Stimulated activated CD8-positive, alpha-beta memory T cell treated with anti-CD3 and anti-CD28 coated beads, Interleukin-7, amount 100 ng/mL, for 24 hours (primary cell): ENCODE measurements around the gene PROK1.
A peak's percentile ranks its signal among the peaks of the same experiment; 100 is the strongest.

Source experiments
- DNase-seq: peaks from one replicate; pipeline ENCODE4 v3.0.0-alpha.2; 2020; ENCODE audit warnings: low read depth

Gene PROK1

DNA sequence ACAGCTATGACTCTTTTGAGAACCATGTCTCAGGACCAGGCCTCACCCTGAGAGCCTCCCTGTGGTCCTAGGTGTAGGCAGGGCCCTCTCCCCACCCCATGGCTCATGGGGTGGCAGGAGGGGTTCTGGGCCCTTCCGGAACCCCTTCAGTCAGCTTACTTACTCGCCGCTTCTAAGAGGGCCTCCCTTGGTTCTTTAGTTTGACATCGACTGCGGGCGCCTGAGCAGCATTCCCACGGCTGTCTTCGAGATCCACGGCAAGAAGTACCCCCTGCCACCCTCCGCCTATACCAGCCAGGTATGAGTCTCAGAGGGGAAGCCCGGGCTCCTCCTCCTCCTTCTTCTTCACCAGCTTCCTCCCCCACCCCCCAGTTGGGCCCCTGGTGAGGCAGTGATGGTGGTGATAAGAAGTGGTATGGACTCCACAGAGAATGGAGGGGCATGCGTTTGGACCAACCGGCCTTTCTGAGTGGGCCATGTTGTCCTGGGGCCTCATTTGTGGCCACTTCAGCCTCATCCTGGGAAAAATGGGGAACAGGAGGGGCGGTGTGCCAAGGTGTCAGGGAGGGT lies 39.1 kb downstream of the PROK1 start:
- DNase-seq, result no peak

DNA sequence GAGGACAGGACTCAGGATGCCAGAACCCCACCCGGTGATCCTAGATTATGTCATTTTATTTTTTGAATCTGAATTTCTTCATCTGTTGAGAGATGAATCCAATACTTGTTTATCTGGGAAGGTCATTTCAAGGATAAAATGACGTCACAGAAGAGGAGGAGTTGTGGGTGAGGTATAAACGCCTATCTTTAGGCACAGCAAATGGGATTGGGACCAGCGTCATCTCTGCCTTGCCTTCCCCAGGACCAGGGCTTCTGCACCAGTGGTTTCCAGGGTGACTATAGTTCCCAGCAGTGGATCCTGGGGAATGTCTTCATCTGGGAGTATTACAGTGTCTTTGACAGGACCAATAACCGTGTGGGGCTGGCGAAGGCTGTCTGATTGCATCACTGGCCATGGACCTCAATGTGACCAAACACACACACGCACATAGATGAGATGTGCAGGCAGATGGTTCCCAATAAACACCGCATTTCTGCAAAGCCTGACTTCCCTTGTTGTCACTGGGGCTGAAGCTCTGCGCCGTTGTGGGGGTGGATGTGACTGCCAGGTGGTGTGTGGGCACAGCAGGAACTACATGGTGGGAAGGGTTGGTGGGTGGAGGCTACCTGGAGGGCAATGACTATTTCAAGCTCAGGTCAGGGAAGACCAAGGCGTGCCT lies 40.0 kb downstream of the PROK1 start:
- DNase-seq, result no peak

DNA sequence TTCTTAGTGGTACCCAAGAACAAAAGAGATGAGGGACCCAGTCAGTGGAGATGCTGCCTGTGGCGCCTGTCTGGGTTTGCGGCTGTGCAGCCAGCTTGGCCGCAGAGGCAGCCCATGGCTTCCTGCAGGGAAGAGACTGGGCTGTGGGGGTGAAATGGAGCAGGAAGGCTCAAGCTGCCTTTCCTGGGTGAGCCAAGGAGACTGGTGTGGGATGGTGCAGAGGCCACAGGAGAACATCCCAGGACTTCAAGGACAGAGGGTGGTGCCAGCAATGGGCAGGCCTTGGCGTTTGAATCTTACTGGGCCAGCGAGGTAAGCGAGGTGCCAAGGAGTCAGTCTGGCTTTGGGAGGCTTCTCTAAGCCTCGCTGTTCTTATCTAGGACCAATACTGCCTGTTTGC lies 41.6 kb downstream of the PROK1 start:
- DNase-seq, result no peak

DNA sequence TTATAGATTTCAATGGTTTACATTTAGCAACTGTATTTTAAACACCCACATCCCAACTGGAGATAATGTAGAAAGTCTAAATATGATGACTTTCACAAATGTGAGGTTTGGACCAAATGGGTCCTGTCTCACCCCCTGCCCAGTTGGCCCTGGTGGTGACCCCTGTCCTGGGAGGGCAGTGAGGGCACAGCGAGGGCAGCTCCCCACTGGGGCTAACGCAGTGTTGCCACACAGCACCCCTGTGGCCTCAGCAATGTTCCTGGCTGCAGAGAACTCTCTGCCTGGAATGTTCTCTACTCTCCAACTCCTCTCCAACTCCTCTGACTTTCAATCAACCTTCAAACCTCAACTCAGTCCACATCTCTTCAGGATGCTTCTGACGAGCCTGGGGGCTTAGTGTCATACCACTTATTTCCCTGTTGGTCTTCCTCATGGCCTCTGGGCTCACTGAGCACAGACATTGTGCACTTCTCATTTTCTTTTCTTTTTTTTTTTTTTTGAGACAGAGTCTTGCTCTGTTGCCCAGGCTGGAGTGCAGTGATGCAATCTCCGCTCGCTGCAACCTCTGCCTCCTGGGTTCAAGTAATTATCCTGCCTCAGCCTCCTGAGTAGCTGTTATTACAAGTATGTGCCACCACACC lies 42.2 kb downstream of the PROK1 start:
- DNase-seq, result no peak

DNA sequence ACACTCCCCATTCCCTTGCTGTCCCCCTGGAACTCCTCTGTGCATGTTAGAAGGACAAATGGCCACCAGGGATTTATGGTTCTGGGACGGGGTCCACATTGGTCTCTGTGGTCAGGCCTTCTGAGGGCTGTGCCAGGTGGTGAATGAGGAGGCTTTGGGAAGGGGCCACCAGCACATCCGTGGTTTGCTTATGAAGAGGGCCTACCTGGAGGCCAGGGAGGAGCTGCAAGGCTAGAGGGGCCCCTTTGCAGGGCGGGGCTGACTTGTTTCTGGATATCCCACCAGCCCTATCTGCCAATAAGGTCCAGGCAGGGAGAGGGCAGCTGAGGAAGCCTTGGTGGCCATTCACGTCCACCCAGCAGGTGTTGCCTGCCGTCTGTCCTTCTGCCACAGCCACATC lies 43.1 kb downstream of the PROK1 start:
- DNase-seq, result no peak

DNA sequence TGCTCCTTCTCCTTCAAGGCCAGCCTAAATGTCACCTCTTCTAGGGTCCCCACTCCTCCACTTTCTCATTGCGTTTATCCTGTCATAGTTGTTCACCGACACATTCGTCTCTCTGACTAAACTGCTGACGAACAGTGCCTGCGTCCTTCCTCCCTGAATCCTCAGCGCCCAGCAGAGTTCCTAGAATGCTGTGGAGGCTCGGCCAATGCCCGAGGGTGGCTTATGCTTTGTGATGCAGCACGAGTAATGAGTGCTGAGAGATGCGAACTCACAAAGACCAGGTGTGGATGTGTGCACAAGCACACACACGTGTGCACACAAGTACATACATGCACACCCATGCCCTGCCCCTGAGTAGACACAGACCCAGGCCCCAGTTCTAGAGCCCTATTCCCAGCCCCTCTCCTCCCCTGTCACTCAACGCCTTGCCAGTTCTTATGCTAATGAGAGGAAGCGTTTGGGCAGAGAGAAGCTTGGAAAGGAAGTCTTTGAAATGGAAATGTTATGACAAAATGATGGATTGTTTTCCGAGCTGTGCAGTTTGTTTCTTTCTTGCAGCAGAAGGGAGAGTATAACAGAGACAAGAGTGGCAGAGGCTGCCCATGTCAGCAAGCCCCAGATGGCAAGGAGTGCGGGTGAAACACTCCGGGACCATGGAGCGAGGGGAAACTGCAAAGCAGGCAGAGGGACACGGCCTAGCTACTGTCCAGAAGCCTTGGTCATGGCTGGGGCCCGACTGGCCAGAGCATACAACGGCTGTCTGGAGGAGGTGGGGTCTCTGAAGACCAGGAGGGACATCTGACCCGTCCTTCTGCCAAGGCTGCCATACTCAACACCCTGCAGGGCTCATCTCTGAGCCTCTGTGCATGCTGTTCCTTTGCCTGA lies 43.8 kb downstream of the PROK1 start:
- no peak for DNase-seq

DNA sequence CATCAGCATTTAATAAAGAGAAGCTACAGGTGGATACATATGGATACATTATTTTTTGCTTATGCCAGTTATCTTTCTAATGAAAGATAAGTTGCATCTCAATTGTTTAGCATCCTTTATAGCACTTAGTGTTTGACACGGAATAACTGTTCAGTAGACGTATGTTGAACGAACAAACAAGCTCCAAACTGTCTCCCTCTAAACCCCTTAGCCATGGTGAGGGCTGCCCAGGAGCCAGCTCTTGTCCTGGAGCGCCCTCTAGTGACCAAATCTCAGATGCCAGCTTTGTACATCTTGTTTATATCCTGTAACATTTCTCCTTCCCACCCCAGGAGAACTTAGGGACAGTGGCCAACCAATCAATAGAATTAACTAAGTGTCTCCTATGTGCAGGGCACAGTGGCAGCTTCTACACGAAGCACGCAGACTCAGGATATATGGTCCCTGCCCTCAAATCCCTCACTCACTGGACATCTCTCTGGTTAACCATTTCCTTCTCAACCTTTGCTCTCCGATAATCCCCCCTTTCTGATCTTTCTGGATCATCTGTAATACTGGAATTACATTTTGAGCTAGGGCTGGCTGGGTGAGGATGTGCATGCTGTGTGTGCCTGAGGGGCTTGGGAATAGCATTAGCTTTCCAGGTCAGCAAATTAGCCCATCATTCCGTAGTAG lies 45.1 kb downstream of the PROK1 start:
- peak; percentile 67 for DNase-seq

DNA sequence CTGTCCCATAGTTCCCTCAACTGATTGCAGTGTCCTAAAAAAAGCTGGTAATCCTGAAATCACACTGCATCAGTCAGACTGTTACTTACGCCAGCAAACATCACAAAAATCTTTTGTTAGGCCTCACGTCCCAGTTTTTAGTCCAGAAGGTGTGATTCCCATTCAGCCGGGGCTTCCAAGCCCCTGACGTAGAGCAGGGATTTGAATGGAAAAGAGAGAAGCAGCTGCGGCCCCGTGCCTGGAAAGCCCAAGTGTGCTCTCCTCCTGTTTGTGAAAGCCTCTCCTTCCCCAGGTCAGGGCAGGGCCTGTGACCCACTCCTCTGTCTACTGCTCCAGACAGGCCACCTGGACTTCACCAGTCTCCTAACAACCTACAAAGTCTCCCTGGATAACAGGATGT lies 47.3 kb downstream of the PROK1 start:
- no peak for DNase-seq

DNA sequence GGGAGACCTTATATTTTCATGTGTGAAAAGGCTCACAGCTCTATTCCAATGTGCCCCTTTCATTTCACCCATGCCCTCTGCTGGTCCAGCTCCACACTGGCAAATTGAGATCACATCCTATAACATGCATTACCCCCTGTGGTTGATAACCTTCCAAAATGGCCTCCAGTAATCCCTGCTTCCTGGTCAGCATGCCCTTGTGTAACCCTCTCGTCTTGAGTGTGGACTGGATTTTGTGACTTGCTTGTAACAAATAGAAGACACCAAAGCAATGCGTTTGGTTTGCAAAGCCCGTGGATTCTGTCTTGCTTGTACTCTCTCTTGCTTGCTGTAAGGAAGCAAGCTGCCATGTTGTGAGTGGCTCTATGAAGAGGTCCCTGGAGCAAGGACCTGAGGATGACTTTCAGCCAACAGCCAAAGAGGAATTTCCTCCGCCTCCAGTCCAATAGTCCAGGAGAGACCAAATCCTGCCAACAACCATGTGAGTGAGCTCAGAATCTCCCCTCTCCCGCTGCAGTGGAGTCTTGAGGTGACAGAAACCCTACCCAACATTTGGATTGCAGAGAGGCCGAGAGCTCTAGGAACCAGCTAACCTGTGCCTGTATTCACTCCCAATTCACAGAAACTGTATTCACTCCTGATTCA lies 50.7 kb downstream of the PROK1 start:
- DNase-seq, result no peak

DNA sequence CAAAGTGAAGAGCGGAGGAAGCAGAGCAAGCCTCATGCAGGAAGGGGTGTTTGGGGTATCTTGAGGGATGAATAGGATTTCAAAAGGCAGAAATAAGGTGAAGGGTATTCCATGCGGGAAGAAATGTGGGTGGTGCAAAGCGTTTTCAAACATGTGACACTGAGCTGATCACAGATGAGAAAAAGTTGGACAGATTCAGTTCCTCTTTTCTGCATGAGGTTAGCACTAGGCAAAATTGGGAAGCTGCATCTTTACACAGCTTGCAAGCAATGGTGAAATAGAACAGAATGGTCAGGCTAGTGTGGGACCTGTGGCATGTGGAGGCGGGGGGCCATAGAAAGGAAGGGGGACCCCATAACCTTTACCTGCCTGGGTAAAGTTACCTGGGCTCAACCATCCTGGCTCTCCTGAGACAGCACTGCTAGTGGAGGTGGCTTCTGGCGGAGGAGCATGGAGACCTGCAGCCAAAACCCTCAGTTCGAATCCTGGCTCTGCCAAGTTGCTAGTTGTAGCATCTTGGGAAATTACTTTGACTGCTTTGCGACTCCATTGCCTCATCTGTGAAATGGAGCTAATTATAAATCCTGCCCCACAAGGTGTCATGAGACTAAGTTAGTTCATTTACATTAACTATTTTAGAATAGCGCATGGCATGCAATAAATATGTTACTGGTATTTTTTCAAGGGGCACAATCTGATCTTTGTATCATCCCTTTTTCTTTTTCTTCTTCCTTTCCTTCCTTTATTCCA lies 51.6 kb downstream of the PROK1 start:
- DNase-seq, result no peak

DNA sequence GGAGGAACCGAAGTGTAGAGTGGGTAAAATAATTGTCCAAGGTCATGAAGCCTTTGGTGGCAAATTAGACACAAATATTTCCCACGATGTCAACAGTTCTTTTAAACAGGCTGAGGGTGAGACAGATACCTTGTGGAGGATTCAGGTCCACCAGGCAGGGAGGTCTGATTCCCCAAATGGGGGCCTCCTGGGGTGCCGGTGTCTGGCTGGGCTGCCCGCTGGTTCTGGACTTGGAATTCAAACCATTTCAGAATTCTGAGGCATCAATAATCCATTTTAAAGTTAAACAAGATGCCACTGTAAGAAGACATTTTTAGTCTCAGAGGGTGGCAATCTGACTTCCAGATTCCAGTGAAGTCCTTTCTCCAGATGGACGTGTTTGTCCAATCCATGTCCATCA lies 52.5 kb downstream of the PROK1 start:
- no peak for DNase-seq

DNA sequence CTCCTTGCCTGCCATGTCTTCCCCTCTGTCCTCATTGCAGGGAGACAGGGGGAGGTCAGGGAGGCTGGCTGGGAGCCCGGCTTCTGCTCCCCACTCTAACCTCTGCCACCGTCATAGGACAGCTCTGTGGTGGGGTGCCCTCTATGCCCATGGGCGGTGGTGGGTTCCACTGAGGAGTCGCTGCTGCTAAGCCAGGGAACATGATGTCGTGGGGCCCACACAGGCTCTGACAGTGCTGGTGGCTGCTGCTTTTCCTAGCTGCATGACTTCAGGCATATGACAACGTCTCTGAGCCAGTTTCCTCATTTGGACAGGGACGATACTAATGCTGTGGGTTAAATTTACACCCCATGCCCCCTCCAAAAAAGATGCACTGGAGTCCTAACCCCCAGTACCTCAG lies 53.3 kb downstream of the PROK1 start:
- DNase-seq, result no peak

DNA sequence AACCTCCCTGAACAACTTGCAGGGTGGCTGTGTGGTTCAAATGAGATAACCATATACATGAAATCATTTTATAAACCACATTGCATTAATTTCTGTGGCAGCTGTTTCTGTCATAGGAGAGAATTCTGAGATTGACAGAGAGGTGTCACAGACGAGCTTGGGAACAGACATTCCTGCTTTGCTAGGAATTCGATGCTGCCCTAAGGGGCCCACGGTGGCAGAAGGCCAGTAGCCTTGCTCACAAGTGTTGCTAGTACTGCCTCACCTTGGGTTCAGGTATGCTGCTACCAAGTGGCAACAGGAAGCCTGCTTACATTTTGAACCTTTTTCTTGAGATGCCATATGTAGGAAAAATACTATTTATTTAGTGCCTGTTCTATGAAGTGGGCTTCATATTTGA lies 54.6 kb downstream of the PROK1 start:
- DNase-seq, result no peak

DNA sequence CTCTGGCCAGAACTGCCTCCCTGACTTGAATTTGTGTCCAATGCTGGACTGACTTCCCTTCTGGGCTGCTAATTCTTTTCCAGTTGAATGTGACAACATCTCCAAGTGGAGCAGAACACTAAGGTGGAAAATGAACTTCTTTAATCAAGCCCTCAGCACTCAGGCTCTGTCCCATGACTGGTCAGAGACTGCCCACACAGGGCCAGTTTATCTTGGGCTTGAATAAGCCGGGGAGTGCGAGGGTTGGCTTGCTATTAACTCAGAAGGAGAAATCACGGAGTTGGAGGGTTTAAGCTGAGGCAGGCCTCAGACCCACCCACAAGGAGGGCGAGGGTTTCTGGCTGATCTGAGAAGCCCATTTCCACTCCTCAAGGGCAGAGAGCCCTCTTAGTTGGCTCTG lies 55.6 kb downstream of the PROK1 start:
- DNase-seq, result no peak
